RWPE2 (cell line): ENCODE data around the gene DAB2.

Source experiments
- ATAC-seq: fragments of 200-7000 bp; cut with Tn5 transposase; 3 replicates; pipeline ENCODE4 v1.9.1; 2021; ENCODE audit warnings: low read depth
- DNase-seq: peaks from one replicate; pipeline ENCODE4 v3.0.0-alpha.2; 2020; ENCODE audit warnings: low spot score
- H3K27ac ChIP-seq: fragments of 450-650 bp; 2 replicates; pipeline ENCODE4 v1.5.1; 2017; ENCODE audit warnings: mild to moderate bottlenecking; ENCODE audit not compliant: poor library complexity, severe bottlenecking
- H3K27me3 ChIP-seq: fragments of 250-450 bp; sonication (Bioruptor Pico); 2 replicates; pipeline ENCODE4 v1.5.1; 2021; ENCODE audit warnings: mild to moderate bottlenecking, moderate library complexity; ENCODE audit not compliant: insufficient read depth, poor library complexity, severe bottlenecking
- H3K36me3 ChIP-seq: fragments of 250-450 bp; sonication (Bioruptor Pico); 2 replicates; pipeline ENCODE4 v1.5.1; 2020; ENCODE audit warnings: low read depth, mild to moderate bottlenecking, moderate library complexity
- H3K4me1 ChIP-seq: fragments of 250-450 bp; sonication (Bioruptor Pico); 2 replicates; pipeline ENCODE4 v1.5.1; 2021; ENCODE audit warnings: mild to moderate bottlenecking, moderate library complexity; ENCODE audit not compliant: insufficient read depth, poor library complexity, severe bottlenecking
- H3K4me3 ChIP-seq: fragments of 250-450 bp; sonication (Bioruptor Pico); 2 replicates; pipeline ENCODE4 v1.5.1; 2021; ENCODE audit warnings: mild to moderate bottlenecking, moderate library complexity; ENCODE audit not compliant: severe bottlenecking
- H3K9me3 ChIP-seq: fragments of 250-450 bp; sonication (Bioruptor Pico); 2 replicates; pipeline ENCODE4 v1.5.1; 2021; ENCODE audit warnings: mild to moderate bottlenecking, moderate library complexity; ENCODE audit not compliant: severe bottlenecking
- TF ChIP-seq, protein P1 (sequence below): fragments of 450-650 bp; IDR thresholded peaks from one replicate; pipeline ENCODE4 v1.5.1; 2017; ENCODE audit warnings: mild to moderate bottlenecking, moderate library complexity; ENCODE audit not compliant: poor library complexity, severe bottlenecking

DAB2 gene

DNA sequence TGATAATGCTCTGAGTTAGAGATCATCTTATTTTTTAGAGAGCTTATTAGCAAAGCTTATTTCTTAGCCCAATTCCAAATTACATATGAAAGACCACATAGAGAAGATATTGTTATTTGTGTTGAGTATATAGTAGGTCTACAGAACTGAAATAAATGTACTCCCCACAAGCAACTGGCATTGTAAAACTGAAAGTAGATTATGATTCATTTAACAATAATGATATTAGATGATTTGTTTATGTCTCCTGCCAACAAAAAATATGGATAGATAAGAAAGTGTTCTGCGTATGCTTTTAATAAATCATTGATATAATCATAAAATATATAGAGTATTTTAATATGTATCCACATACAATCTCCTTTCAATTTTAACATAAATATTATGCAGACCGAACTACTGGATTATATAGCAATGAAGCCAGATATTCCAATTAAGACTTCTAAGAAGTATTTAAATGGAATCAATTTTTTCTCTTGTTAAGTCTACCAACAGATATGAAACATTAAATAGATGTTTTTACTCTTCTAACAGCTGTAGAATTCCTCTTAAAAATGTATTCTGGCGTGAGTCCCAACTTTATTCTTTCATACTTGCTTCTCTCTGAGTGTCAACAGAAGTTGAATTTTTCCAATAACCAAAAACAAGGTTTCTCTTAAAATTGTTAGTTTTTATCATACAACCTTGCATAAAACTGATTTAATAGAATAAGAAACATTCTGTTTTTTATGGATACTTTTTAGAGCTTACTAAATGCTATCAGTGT is 15.6 kb upstream of the DAB2 start:
- no peak overlapping the region for H3K4me3 ChIP-seq
- no peaks in the 10 kb centered on the region for H3K27me3 ChIP-seq
- TF ChIP-seq, protein P1, sequence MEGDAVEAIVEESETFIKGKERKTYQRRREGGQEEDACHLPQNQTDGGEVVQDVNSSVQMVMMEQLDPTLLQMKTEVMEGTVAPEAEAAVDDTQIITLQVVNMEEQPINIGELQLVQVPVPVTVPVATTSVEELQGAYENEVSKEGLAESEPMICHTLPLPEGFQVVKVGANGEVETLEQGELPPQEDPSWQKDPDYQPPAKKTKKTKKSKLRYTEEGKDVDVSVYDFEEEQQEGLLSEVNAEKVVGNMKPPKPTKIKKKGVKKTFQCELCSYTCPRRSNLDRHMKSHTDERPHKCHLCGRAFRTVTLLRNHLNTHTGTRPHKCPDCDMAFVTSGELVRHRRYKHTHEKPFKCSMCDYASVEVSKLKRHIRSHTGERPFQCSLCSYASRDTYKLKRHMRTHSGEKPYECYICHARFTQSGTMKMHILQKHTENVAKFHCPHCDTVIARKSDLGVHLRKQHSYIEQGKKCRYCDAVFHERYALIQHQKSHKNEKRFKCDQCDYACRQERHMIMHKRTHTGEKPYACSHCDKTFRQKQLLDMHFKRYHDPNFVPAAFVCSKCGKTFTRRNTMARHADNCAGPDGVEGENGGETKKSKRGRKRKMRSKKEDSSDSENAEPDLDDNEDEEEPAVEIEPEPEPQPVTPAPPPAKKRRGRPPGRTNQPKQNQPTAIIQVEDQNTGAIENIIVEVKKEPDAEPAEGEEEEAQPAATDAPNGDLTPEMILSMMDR: no peak
- no peaks in the 10 kb centered on the region for H3K36me3 ChIP-seq
- no peak overlapping the region for H3K27ac ChIP-seq
- H3K9me3 ChIP-seq: no peaks in the 10 kb centered on the region
- peaks cover 5% of the 10 kb centered on the region for H3K4me1 ChIP-seq
- ATAC-seq (no peak), DNase-seq (no peak)

DNA sequence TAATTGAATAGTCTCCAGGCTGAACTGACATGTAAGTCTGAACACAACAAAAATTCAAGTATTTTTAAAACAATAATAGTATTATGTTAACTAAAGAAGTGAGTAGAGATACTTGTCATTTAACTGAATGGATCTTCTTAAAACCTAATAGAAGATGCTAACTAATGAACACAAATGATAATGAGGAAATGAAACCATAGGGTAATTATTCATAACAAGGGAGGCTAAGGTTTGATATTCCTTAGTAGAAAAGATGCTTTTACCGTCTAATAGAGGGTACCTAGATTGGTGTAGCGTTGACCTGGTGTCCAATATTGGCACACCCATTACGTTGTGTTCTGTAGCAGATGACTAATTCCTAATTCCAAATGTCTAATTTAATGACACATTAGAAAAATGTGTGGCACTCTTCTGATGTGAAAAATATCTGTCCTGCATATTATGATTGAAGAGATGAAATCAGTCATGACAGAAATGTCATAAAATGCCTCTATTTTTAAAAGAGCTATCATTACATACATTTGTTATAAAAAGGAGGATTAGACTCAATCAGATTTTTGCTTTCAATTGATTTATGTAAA is 14.9 kb upstream of the DAB2 start:
- no peak overlapping the region for H3K27ac ChIP-seq
- no peaks in the 10 kb centered on the region for H3K9me3 ChIP-seq
- H3K27me3 ChIP-seq: no peaks in the 10 kb centered on the region
- DNase-seq (no peak), ATAC-seq (no peak)
- H3K4me3 ChIP-seq: no peak overlapping the region
- TF ChIP-seq, protein P1: no peak
- peaks cover 5% of the 10 kb centered on the region for H3K4me1 ChIP-seq
- no peaks in the 10 kb centered on the region for H3K36me3 ChIP-seq

DNA sequence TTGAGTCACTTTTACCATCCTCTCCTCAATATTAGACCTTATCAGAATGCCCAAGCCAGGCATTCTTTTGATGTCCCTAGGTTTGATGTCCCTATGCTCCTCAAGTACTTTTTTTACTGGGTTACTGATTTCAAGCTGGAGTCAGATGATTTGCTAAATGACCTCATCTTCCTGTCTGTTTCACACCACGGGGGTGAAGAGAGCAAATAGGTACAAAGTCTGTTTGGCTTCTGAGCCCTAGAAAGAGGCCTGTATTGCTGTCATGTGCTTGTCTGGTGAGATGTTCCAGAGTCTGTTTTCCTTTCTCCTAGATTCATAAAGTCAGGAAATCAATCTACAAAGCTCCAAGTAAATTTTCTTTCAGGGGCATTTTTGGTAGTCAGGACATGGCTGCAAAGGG is 12.7 kb upstream of the DAB2 start:
- Histone ChIP-seq H3K9me3 (no peaks in the 10 kb centered on the region), H3K36me3 (no peaks in the 10 kb centered on the region), H3K27me3 (no peaks in the 10 kb centered on the region), H3K4me1 (peaks cover 5% of the 10 kb centered on the region), H3K27ac (no peak overlapping the region), H3K4me3 (no peak overlapping the region)
- no peak for DNase-seq
- TF ChIP-seq, protein P1: no peak
- no peak for ATAC-seq

DNA sequence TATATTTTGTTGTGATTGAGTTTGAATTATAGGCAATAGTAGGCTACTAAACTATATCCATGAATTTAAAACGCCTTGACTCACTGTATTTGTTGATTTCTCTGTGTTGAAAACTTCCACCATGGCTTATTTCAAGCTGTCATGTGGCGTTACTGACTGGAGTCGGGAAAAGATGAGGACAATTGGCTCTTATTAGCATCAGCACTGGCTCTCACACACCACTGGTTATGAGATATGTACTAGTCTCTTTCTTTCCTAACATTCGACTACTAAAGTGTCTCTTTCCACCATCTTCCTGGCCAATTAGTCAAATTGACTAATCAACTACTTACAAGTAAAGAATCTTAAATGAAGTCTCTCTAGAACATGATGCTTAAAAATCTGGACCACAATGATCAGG is 9.1 kb upstream of the DAB2 start:
- DNase-seq (no peak), ATAC-seq (no peak)
- no peaks in the 10 kb centered on the region for H3K4me1 ChIP-seq
- TF ChIP-seq, protein P1: no peak
- H3K36me3 ChIP-seq: no peaks in the 10 kb centered on the region
- no peaks in the 10 kb centered on the region for H3K27me3 ChIP-seq
- no peak overlapping the region for H3K27ac ChIP-seq
- no peak overlapping the region for H3K4me3 ChIP-seq
- H3K9me3 ChIP-seq: no peaks in the 10 kb centered on the region
